ENCODE measurements around the gene ULK4. TPM values are rescaled to one million over a fixed set of nuclear protein-coding genes. Genes with fewer than 3 reads are reported as not detected.

Gene ULK4
- polyA plus RNA-seq, 1 of the 3 experiments (the other 2 are of a cell fraction) = 6.2 TPM

GRCh38 chr3:41627477-41628087 lies 334.3 kb downstream of the ULK4 start:
- no peak for TF ChIP-seq EZH2phosphoT487 (IDR thresholded peaks at IDR 0.05; ENCODE audit: borderline replicate concordance, low read depth)
- TF ChIP-seq MXI1 (IDR thresholded peaks at IDR 0.05; ENCODE audit: low read depth, low read length) = no peak
- TF ChIP-seq RCOR1 (IDR thresholded peaks at IDR 0.05; ENCODE audit: low read length) = no peak
- TF ChIP-seq, protein P1, sequence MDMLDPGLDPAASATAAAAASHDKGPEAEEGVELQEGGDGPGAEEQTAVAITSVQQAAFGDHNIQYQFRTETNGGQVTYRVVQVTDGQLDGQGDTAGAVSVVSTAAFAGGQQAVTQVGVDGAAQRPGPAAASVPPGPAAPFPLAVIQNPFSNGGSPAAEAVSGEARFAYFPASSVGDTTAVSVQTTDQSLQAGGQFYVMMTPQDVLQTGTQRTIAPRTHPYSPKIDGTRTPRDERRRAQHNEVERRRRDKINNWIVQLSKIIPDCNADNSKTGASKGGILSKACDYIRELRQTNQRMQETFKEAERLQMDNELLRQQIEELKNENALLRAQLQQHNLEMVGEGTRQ (IDR thresholded peaks at IDR 0.05; ENCODE audit: borderline replicate concordance, low read depth, low read length) = no peak
- TF ChIP-seq NFIC (IDR thresholded peaks at IDR 0.05; ENCODE audit: borderline replicate concordance) = no peak
- Histone ChIP-seq H3K4me3 (ENCODE audit: low read depth in 2 of 2, low read length in 1 of 2) (no peak overlapping the region), H4K20me1 (ENCODE audit: insufficient read depth) (no peaks in the 10 kb centered on the region), H3K9ac (no peak overlapping the region), H3K79me2 (ENCODE audit: insufficient read depth) (no peaks in the 10 kb centered on the region), H3K9me3 (no peaks in the 10 kb centered on the region), H2AFZ (ENCODE audit: low read depth) (no peak overlapping the region), H3K27me3 (ENCODE audit: insufficient read depth) (no peaks in the 10 kb centered on the region), H3K27ac (ENCODE audit: low read depth in 2 of 2, low read length in 1 of 2) (no peak overlapping the region), H3K4me2 (no peak overlapping the region), H3K36me3 (replicated peaks in 1 of 2; ENCODE audit: control insufficient read depth in 1 of 2, insufficient read depth in 2 of 2, low read length in 1 of 2) (no peaks in the 10 kb centered on the region), H3F3A (replicated peaks; ENCODE audit: insufficient read depth) (no peaks in the 10 kb centered on the region), H3K9me2 (no peaks in the 10 kb centered on the region), H3K4me1 (ENCODE audit: control insufficient read depth in 1 of 2, insufficient read depth in 2 of 2, low read depth in 1 of 2, low read length in 1 of 2) (no peaks in the 10 kb centered on the region)
- no peak for DNase-seq
- POLR2A ChIA-PET = no interaction called here
- 85% methylated on average over 5 of the region's 5 CpGs for WGBS (ENCODE audit: low lambda C conversion rate)
- CTCF ChIA-PET = no interaction called here

GRCh38 chr3:41612853-41613252 lies 349.1 kb downstream of the ULK4 start:
- POLR2A ChIA-PET = no interaction called here
- no peaks in the 10 kb centered on the region for H3K9me3 ChIP-seq

More at GRCh38 chr3:41612853-41613252, 349.1 kb downstream of the ULK4 start:
- Histone ChIP-seq H3K4me2 (no peak overlapping the region), H3K27me3 (ENCODE audit: insufficient read depth) (no peaks in the 10 kb centered on the region), H3K79me2 (ENCODE audit: insufficient read depth) (no peaks in the 10 kb centered on the region), H3K9me2 (no peaks in the 10 kb centered on the region), H3K36me3 (replicated peaks in 1 of 2; ENCODE audit: control insufficient read depth in 1 of 2, insufficient read depth in 2 of 2, low read length in 1 of 2) (no peaks in the 10 kb centered on the region), H3K9ac (no peak overlapping the region), H3K4me3 (ENCODE audit: low read depth in 2 of 2, low read length in 1 of 2) (no peak overlapping the region), H3K27ac (ENCODE audit: low read depth in 2 of 2, low read length in 1 of 2) (no peak overlapping the region; a peak in 1 of 4 replicates), H3K4me1 (ENCODE audit: control insufficient read depth in 1 of 2, insufficient read depth in 2 of 2, low read depth in 1 of 2, low read length in 1 of 2) (peaks cover 0 to 2% of the 10 kb centered on the region in 2 experiments; a peak in 2 of 4 replicates), H4K20me1 (ENCODE audit: insufficient read depth) (no peaks in the 10 kb centered on the region), H3F3A (replicated peaks; ENCODE audit: insufficient read depth) (no peaks in the 10 kb centered on the region), H2AFZ (ENCODE audit: low read depth) (no peak overlapping the region)
- WGBS (ENCODE audit: low lambda C conversion rate) = 89% methylated on average over 1 of the region's 2 CpGs
- CTCF ChIA-PET = interaction anchor here (0.7 kb wide), 1 partner anchor 12 kb away, joined by 3 read pairs; no protein-coding TSS in a partner anchor
- TF ChIP-seq TAF1 (IDR thresholded peaks at IDR 0.05; ENCODE audit: borderline replicate concordance, low read depth, low read length) (no peak), TEAD4 (IDR thresholded peaks at IDR 0.05; ENCODE audit: borderline replicate concordance, insufficient read depth) (no peak), POLR2AphosphoS5 (IDR thresholded peaks at IDR 0.05; ENCODE audit: low read depth, low read length) (no peak), IRF3 (IDR thresholded peaks at IDR 0.05; ENCODE audit: low read depth, low read length) (no peak), SIN3A (IDR thresholded peaks at IDR 0.05; ENCODE audit: borderline replicate concordance, low read depth, low read length) (no peak), MEF2A (IDR thresholded peaks at IDR 0.05; ENCODE audit: borderline replicate concordance, low read depth) (no peak), SMC3 (IDR thresholded peaks at IDR 0.05; ENCODE audit: low read depth, low read length) (no peak), FOXJ3 (CRISPR knock-in tag; IDR thresholded peaks at IDR 0.05) (no peak), EZH2phosphoT487 (IDR thresholded peaks at IDR 0.05; ENCODE audit: borderline replicate concordance, low read depth) (no peak), RCOR1 (IDR thresholded peaks at IDR 0.05; ENCODE audit: low read length) (no peak), MXI1 (IDR thresholded peaks at IDR 0.05; ENCODE audit: low read depth, low read length) (no peak), FOSL2 (IDR thresholded peaks at IDR 0.05; ENCODE audit: borderline replicate concordance, low read depth) (no peak), GABPA (IDR thresholded peaks at IDR 0.05; ENCODE audit: low read depth) (no peak), TCF12 (IDR thresholded peaks at IDR 0.05) (no peak)
- TF ChIP-seq, protein P1 (IDR thresholded peaks at IDR 0.05; ENCODE audit: borderline replicate concordance, low read depth, low read length) = no peak
- TF ChIP-seq, protein P2, sequence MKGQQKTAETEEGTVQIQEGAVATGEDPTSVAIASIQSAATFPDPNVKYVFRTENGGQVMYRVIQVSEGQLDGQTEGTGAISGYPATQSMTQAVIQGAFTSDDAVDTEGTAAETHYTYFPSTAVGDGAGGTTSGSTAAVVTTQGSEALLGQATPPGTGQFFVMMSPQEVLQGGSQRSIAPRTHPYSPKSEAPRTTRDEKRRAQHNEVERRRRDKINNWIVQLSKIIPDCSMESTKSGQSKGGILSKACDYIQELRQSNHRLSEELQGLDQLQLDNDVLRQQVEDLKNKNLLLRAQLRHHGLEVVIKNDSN (IDR thresholded peaks at IDR 0.05; ENCODE audit: borderline replicate concordance, low read depth) = no peak
- no peak for DNase-seq
